SIG-M5 treated with dmso at 0.1 percent for 504 hours (cell line): ENCODE measurements around the gene TEKT3.

Experiments
- DNase-seq: peaks from one replicate; lab custom pipeline; 2025; ENCODE audit not compliant: unreplicated experiment; lab: John Stamatoyannopoulos, UW

The TEKT3 gene

DNA sequence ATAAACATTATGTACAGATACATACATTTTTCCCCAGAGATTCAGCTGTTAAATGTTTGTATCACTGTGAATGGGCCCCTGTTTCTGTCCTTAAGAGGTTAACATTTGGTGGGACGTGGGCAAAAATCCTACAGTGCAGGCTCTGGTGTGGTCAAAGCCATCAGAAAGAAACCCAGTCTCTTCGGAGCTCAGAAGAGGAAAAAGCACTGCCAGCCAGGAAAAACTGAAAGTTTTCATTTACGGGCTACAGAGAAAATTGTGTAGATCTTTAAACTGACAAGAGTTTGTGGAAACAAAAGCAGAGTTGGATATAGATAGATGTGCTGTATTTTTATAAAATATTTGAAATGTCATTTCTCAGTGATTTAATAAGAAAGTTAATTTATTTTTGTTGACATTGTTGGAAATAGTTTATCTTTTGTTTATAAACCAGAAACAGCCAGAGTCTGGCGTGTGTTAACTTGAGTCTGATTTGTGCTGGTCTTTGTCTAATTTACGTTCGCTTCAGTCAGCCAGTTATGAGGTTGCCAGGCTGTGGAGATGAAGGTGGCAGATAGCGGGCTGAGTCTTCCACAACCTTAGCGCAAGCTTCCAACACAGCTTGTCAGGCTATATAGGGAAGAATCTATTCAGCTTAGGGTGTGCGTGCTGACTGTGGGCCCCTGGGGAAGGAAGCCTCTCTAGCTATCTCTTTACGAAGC is 9.5 kb upstream of the TEKT3 start:
- no peak for DNase-seq

- no peak for DNase-seq
Measured at GRCh38 chr17:15349119-15349518, 7.7 kb upstream of the TEKT3 start.

- DNase-seq, result no peak
Measured at GRCh38 chr17:15348021-15348420, 6.6 kb upstream of the TEKT3 start.

GRCh38 chr17:15346066-15346595 is 4.7 kb upstream of the TEKT3 start:
- no peak for DNase-seq

GRCh38 chr17:15343749-15344148 is 2.4 kb upstream of the TEKT3 start:
- no peak for DNase-seq

DNA sequence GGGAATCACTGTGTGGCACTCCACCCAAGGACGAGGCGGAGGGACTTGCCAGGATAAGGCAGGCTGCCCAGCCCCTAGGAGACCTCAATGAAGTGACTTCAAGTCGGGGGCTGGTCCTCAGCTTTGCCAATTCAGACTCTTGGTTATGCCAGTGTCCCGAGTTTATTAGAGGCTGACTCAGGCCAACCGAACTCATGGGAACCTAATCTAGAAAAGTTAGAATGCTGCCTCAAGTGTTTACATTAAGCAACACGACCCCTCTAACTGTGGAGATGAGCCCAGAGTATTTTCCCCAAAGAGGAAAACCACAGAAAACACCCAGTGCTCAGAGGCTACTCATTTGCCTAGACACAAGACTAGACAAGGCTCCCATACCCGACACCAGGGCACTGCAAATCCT is 1.1 kb upstream of the TEKT3 start:
- DNase-seq, result no peak

DNA sequence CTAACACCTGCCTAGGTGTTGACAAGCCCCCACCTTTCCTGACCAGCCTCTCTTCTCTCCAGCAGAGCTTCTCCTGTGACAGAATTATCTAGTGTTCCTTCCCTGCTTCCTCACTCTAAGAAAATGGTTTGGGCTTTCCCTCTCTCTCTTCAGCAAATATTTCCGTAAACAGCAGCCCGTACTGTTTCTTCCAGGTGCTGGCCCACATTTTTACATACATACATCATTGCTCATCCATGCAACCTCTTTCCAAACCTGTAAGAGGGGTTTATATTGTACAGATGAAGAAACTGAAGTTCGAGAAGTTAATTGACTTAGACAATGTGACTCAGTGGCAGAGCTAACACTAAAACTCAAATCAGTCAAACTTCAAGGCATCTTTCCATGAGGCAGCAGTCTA is 569 bp upstream of the TEKT3 start:
- no peak for DNase-seq

DNA sequence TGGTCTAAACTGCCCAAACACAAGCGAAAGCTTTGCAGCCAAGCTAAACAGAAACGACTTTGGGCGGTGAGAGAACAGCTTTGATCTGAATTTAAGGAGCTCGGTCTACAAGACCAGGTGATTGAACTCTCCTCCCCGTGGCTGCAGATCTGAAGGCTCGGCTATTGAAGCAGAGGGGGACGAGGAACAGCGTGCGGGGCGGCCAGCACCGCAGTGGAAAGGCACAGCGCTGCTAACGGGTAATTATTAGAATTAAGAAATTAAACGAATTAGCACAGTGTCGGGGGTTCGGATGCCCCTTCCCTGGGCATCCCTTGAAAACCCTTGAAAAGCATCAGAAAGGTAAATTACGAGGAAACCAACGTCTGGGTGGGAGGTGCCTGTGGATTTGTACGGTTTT is 431 bp downstream of the TEKT3 start:
- no peak for DNase-seq

- no peak for DNase-seq
Measured at GRCh38 chr17:15335446-15335845, 6.0 kb downstream of the TEKT3 start.

- no peak for DNase-seq
Measured at GRCh38 chr17:15334266-15334665, 7.1 kb downstream of the TEKT3 start.

DNA sequence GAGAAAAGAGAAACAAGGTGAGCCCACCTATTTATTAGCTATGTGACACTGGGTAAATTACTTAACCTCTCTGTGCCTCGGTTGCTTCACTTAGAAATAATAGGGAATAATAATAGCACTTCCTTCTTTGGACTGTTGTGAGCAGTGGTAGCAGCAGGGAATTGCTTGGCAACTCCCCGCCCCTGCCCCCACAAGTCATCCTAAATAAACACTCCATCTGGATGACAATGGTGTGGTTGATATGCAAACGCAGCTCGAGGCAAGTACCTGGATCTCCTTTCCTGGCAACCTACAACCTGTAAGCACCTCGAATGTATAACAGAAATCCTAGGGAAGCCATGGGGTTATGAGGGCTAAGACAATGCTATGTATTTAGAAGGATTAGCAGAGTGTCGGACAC is 9.1 kb downstream of the TEKT3 start:
- DNase-seq, result no peak

DNA sequence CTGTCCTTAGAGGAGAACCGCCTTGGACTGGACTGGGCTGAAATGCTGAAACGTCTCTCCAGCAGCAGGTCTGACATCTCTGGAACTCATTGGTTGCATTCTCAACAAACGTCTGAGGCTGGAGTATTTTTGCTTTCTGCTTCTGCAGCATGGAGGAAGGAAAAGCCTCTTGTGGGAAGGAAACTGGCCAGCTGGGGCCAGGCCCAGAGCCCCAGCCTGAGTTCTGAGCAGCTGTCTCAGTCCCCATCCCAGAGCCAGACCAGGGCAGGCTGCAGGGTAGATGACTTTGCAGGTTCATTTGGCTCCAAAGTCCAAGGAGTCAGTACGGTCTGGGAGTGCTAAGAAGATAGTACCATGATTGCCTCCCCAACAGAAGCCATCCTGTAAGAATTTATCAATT is 18.3 kb downstream of the TEKT3 start:
- no peak for DNase-seq

- no peak for DNase-seq
Measured at GRCh38 chr17:15321556-15322251, 19.7 kb downstream of the TEKT3 start.

- no peak for DNase-seq
Measured at GRCh38 chr17:15319452-15320010, 21.9 kb downstream of the TEKT3 start.

GRCh38 chr17:15311996-15312395 is 29.4 kb downstream of the TEKT3 start:
- DNase-seq, result no peak

GRCh38 chr17:15309793-15310192 is 31.6 kb downstream of the TEKT3 start:
- no peak for DNase-seq

GRCh38 chr17:15309236-15309635 is 32.2 kb downstream of the TEKT3 start:
- DNase-seq, result no peak

DNA sequence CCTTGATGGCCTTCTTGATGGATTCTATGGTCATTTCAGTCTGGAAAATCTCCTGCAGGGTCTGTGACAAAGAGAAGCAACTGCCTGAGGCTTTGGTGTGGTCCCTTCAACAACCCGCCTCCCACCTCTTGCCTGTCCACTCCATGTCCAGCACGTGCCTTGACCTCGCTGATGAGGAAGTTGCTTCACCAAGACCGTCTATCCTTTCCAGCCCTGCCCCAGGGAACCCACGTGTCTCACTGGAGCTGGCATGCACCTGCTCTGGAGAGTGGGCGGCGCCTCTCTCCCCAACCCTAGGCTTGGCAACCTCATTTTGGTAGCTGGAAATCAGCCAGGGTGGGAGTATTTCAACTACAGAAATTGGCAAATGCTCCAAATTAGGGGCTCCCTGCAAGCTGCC is 32.6 kb downstream of the TEKT3 start:
- no peak for DNase-seq

- no peak for DNase-seq
Measured at GRCh38 chr17:15307710-15308111, 33.7 kb downstream of the TEKT3 start.

DNA sequence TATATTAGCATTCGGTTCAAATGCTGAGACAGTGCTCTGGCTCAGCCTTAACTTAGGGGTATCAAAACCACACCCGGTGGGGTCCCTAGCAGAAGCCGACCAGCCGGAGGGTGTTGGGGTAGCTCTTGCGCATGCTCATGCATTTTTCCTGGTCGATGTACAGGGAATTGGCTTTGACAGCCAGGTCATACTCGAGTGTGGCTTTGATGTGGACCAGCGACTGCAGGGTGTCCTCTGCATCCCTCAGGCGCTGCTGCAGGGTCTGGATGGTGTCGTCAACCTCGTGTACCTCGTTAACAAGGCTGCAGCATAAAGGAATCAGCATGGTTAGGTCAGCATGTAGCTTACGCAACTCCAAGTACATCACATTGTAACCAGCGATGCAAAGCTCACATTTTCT is 37.5 kb downstream of the TEKT3 start:
- no peak for DNase-seq

DNA sequence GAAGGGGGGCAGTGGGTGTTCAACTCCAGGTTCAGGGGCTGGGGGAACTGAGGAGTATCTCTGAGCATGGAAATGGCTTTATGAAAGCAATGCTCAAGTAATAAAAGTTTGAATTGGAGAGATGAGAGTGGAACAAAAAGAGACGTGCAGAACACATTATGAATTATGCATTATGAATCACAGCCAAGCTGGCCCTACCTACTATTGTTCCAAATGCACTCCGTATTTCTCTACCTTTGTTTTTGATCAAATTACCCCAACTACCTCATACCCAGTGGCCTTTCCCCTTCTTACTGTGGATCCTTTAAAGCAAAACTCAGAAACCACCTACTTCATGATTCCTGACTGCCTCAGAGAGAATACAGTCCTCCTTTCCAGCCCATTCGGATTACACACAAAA is 38.1 kb downstream of the TEKT3 start:
- DNase-seq, result no peak

- no peak for DNase-seq
Measured at GRCh38 chr17:15301845-15302244, 39.6 kb downstream of the TEKT3 start.
